Raji (cell line): ENCODE results near the gene NCAM2.

ENCODE experiments used
- POLR2A ChIP-seq: IDR thresholded peaks from 2 replicates; pipeline ENCODE4 v1.6.1; 2011; ENCODE audit warnings: low read depth, low read length, control low read depth; ENCODE audit not compliant: insufficient read depth

The NCAM2 gene

GRCh38 chr21:21241391-21241790, 243.2 kb downstream of the NCAM2 start:
- TF ChIP-seq POLR2A = no peak

- TF ChIP-seq POLR2A = no peak
Measured at GRCh38 chr21:21246007-21246406, 247.8 kb downstream of the NCAM2 start.

- TF ChIP-seq POLR2A = no peak
Measured at GRCh38 chr21:21247424-21247823, 249.2 kb downstream of the NCAM2 start.

DNA sequence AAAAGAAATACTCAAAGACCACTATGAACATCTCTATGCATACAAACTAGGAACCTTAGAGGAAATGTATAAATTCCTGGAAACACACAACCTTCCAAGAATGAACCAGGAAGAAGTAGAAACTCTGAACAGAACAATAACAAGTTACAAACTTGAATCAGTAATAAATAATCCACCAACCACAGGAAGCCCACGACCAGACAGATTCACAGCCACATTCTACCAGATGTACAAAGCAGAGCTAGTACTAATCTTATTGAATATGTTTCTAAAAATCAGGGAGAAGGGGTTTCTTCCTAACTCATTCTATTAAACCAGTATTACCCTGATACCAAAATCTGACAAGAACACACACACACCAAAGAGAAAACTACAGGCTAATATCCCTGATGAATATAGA, 263.8 kb downstream of the NCAM2 start:
- no peak for TF ChIP-seq POLR2A

DNA sequence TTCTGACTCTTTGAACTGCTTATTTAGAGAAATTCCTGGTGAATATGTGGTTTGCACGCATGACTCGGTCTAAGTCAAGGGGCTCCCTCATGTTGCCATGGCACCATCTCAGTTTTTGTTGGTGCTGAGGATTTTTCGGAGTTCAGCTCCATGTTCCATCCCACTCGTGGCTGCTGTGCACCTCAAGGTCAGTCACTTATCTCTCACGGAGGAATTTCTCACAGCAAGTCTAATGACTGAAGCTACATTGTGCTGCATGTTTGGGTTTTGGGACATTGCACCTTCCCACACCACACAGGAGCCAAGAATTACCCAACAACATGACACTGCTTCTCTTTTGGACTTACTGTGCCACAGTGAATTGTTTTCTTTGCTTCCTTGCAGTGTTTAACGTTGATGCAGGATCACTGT, 269.9 kb downstream of the NCAM2 start:
- TF ChIP-seq POLR2A = no peak

GRCh38 chr21:21268885-21269284, 270.7 kb downstream of the NCAM2 start:
- no peak for TF ChIP-seq POLR2A

- TF ChIP-seq POLR2A = no peak
Measured at GRCh38 chr21:21279193-21279901, 281.1 kb downstream of the NCAM2 start.

DNA sequence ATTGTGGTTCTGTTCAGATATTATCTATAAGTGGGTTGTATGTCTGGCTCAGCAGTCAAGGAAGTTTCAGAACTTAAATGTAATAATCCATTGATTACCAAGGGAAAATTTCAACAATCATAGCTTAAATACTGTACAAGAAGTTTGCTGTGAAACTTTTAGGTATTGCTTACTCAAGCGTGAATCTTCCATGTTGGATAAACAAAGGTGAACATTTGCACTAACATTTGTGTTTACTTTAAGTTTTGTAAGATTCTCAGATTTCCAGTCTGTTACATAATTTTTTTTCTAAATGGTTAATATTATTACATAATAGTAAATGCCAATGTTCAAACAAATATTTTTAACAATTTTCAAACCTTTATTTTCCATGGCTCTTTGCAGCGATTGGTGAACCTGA, 285.6 kb downstream of the NCAM2 start:
- no peak for TF ChIP-seq POLR2A

DNA sequence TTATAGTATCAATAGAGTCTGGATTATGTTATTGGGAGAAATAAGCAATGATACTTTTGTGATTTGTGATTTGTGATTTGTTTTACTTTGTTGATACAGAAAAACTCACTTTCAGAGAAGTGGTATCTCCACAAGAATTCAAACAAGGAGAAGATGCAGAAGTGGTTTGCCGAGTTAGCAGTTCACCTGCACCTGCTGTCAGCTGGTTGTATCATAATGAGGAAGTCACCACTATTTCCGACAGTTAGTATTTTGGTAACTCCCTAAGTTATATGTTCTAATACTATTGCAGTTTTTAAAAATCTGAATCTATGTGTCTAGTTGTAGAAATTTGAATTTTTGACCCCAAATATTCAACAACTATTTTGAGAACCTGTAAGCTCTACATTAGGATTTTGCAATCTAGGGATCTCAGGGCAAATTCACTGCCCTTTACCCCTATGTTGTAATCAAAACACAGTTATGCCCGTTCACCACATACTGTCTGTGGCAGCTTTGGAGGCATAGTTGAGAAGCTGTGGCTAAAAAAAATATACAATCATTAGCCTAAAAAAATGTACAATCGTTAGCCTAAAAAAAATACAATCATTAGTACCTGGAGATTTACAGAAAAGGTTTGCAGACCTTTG, 288.1 kb downstream of the NCAM2 start:
- no peak for TF ChIP-seq POLR2A

GRCh38 chr21:21290751-21291150, 292.5 kb downstream of the NCAM2 start:
- TF ChIP-seq POLR2A = no peak

DNA sequence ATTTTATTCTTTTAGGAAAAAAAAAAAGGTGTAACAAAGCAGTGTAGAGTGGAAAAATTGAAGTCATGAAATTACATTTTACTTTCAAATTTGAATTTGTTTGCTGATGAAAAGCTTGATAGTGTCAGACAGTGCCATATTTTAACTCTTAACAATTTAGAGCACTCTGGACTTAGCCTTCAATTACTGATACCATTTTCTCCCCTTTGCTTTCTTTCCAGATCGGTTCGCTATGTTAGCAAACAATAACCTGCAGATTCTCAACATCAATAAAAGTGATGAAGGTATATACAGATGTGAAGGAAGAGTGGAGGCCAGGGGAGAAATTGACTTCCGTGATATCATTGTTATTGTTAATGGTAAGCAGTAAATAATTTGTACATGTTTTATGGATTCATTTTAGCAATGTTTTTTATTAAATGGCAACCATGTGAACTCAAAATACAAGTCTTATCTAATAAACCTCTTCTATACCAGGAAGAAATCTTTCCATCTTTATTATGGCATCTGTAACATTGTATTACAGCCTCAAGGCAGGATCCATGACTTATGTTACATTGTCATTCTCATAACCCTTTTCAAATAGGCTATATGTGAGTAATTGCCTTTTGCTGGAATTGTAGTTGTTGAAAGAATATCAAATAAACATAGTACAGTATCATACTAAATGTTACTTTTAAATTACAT, 293.8 kb downstream of the NCAM2 start:
- TF ChIP-seq POLR2A = no peak

DNA sequence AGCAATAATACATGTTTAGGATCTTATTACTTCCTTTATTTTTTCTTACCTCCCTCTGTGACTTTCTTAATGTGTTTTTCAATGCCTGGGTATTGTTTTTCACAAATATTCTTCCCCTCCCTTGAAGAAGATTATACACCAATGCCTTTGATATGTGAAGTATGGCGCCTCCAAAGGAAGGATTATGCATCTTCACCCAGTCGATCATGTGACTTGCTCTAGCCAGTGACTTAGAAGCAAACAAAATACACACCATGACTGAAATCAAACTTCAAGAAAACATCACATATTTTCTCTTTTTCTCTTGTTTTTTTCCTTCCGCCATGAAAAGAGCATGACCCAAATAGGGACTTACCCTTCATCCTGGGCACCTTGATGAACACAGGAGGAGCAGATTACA, 297.1 kb downstream of the NCAM2 start:
- no peak for TF ChIP-seq POLR2A

GRCh38 chr21:21297211-21297610, 299.0 kb downstream of the NCAM2 start:
- TF ChIP-seq POLR2A = no peak

GRCh38 chr21:21301013-21301412, 302.8 kb downstream of the NCAM2 start:
- TF ChIP-seq POLR2A = no peak

GRCh38 chr21:21309510-21309909, 311.3 kb downstream of the NCAM2 start:
- no peak for TF ChIP-seq POLR2A

DNA sequence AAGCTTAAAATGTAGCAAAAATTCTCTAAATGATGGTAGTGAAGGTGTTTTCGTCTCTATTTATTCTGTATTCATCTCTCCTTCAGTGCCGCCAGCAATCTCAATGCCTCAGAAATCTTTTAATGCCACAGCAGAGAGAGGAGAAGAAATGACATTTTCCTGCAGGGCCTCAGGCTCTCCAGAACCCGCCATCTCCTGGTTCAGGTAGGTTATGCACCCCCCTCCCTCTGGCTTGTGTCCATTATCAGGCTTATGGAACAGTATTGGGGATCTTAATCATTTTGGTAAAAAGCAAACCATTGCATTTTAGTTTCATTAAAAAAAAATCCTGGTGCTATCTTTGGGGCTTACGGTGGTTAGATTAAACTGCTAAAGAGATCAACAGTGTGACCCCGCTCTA, 326.1 kb downstream of the NCAM2 start:
- no peak for TF ChIP-seq POLR2A
